Sigmoid colon (tissue), 7 donors: Measurements from ENCODE around the gene RRP36. TPM values are rescaled to one million over a fixed set of nuclear protein-coding genes. Genes with fewer than 3 reads are reported as not detected.
"Not testable (repeated sequence)": the region's sequence is repeated elsewhere in the genome, so short reads cannot be mapped to it uniquely, and the experiment has no call there.

ENCODE experiments used
- DNase-seq: peaks from one replicate; pipeline ENCODE4 v3.0.0-alpha.2; 2019
- H3K27ac ChIP-seq, 4 donors: fragments of 200-600 bp; sonication (generic); one replicate each; pipeline ENCODE4 v1.5.1; 2016 to 2019; ENCODE audit warnings: mild to moderate bottlenecking in 1 of 4
- H3K27me3 ChIP-seq, 3 donors: fragments of 200-600 bp; sonication (generic); one replicate each; pipeline ENCODE4 v1.5.1; 2019; ENCODE audit warnings: mild to moderate bottlenecking in 1 of 3
- H3K36me3 ChIP-seq, 4 donors: fragments of 200-600 bp; sonication (generic); one replicate each; pipeline ENCODE4 v1.5.1; 2016 to 2019
- H3K4me1 ChIP-seq, 4 donors: fragments of 200-600 bp; sonication (generic); one replicate each; pipeline ENCODE4 v1.5.1; 2017 to 2019
- H3K4me3 ChIP-seq, 4 donors: fragments of 200-600 bp; sonication (generic); one replicate each; pipeline ENCODE4 v1.5.1; 2017 to 2019; ENCODE audit warnings: mild to moderate bottlenecking in 2 of 4, moderate library complexity in 1 of 4
- H3K9me3 ChIP-seq, 4 donors: fragments of 200-600 bp in 3 of 4; sonication (generic) in 3 of 4; one replicate each; pipeline versions ENCODE4 v1.5.1 to v1.6.1; 2013 to 2019
- EP300 ChIP-seq, 4 donors: sonication (generic); formaldehyde crosslinking; IDR thresholded peaks; one replicate each; pipeline ENCODE4 v1.6.1; 2017; ENCODE audit warnings: antibody characterized with exemption in 4 of 4
- POLR2A ChIP-seq, 2 donors: fragments of 450-650 bp; IDR thresholded peaks; one replicate each; pipeline ENCODE4 v1.6.1; 2016; ENCODE audit warnings: antibody characterized with exemption in 2 of 2, mild to moderate bottlenecking in 2 of 2, moderate library complexity in 2 of 2
- POLR2AphosphoS5 ChIP-seq, 4 donors: sonication (generic); formaldehyde crosslinking; IDR thresholded peaks; one replicate each; pipeline ENCODE4 v1.6.1; 2017; ENCODE audit warnings: antibody characterized with exemption in 4 of 4
- WGBS, 2 donors: extraction: QIAGEN DNeasy Blood & Tissue Kit; methylation state at CpG; one replicate each; pipeline ENCODE4 v1.1.7; 2013; 5-methylcytosine and 5-hydroxymethylcytosine counted together
- intact Hi-C: fragments of 100-400 bp; cut with DNase I; formaldehyde crosslinking; loops from one replicate; pipeline ENCODE4 v1.15.1; 2023
- polyA plus RNA-seq, 3 donors: library from polyadenylated mRNA; stranded (reverse); fragments of 200-250 nt; gene quantifications; one replicate each; pipeline ENCODE4 v1.2.3, GENCODE V29; 2013
- total RNA-seq, 4 donors: library from RNA; depleted of rRNA; stranded (reverse); fragments of >200 nt; gene quantifications; one replicate each; pipeline ENCODE4 v1.1.0, GENCODE V29; 2016
- TF ChIP-seq, protein P1 (sequence below), 4 experiments: fragments of 450-650 bp in 3 of 4; fragments of 200-600 bp in 1 of 4; IDR thresholded peaks; one replicate each; pipeline ENCODE4 v1.5.1; 2016 to 2019; ENCODE audit warnings: antibody characterized with exemption in 4 of 4, mild to moderate bottlenecking in 3 of 4, moderate library complexity in 2 of 4
- donor health status: healthy with polysubstance abuse.
- donor health status: Bipolar disorder and iron deficiency.
- donor health status: healthy.

Gene RRP36
- total and polyA plus RNA-seq, 7 donors = 24.6 to 50.8 (median 42.7) TPM

DNA sequence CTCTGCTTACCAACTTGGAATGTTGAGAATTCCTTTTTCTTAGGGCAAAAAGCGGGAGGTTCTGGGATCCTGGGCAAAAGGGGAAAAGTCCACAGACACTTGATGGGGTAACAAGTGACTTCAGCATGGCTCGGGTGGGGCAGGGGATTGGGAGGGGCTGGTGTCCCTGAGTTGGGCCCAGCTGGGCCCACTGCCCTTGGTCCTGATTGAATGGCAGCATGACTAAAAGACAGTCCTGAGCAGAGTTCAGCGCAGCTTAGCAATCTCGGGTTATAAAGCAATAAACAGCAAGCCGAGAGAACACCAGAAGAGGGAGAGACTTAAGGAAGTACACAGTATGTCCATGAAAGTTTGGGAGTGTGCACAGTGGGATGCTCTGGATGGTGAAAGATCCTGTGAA is 31.5 kb upstream of the RRP36 start:
- Histone ChIP-seq H3K4me1 (peaks cover 0 to 39% (median 34%) of the 10 kb centered on the region in 4 donors), H3K9me3 (no peaks in the 10 kb centered on the region), H3K27me3 (no peaks in the 10 kb centered on the region), H3K4me3 (no peak overlapping the region), H3K27ac (no peak overlapping the region), H3K36me3 (peaks cover 0 to 44% (median 4%) of the 10 kb centered on the region in 4 donors)
- intact Hi-C loops = no loop called here
- WGBS, 2 donors = 28 to 68% methylated on average over 5 of the region's 5 CpGs
- DNase-seq = no peak
- TF ChIP-seq EP300 (IDR thresholded peaks at IDR 0.05) (no peak), POLR2A (IDR thresholded peaks at IDR 0.05) (no peak), POLR2AphosphoS5 (IDR thresholded peaks at IDR 0.05) (no peak)
- TF ChIP-seq, protein P1, sequence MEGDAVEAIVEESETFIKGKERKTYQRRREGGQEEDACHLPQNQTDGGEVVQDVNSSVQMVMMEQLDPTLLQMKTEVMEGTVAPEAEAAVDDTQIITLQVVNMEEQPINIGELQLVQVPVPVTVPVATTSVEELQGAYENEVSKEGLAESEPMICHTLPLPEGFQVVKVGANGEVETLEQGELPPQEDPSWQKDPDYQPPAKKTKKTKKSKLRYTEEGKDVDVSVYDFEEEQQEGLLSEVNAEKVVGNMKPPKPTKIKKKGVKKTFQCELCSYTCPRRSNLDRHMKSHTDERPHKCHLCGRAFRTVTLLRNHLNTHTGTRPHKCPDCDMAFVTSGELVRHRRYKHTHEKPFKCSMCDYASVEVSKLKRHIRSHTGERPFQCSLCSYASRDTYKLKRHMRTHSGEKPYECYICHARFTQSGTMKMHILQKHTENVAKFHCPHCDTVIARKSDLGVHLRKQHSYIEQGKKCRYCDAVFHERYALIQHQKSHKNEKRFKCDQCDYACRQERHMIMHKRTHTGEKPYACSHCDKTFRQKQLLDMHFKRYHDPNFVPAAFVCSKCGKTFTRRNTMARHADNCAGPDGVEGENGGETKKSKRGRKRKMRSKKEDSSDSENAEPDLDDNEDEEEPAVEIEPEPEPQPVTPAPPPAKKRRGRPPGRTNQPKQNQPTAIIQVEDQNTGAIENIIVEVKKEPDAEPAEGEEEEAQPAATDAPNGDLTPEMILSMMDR (IDR thresholded peaks at IDR 0.05) = no peak

DNA sequence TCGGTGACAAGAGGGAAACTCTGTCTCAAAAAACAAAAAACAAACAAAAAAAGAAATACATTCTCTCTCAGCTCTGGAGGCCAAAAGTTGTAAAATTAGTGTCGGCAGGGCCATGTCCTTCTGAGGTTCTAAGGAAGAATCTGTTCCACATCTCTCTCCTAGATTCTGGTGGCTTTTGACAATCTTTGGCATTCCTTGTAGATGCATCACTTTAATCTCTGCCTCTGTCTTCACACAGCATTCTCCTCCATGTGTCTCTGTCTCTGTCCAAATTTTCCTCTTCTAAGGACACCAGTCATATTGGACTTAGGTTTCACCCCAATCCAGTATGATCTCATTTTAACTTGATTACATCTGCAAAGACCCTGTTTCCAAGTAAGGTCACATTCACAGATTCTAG is 28.0 kb upstream of the RRP36 start:
- Histone ChIP-seq H3K4me1 (peaks cover 0 to 5% (median 2%) of the 10 kb centered on the region in 4 donors), H3K36me3 (peaks cover 0 to 44% (median 4%) of the 10 kb centered on the region in 4 donors), H3K27ac (no peak overlapping the region), H3K9me3 (no peaks in the 10 kb centered on the region), H3K27me3 (no peaks in the 10 kb centered on the region), H3K4me3 (no peak overlapping the region)
- intact Hi-C loops = no loop called here
- DNase-seq = no peak
- TF ChIP-seq POLR2AphosphoS5 (IDR thresholded peaks at IDR 0.05) (no peak), POLR2A (IDR thresholded peaks at IDR 0.05) (no peak), EP300 (IDR thresholded peaks at IDR 0.05) (no peak)
- TF ChIP-seq, protein P1 (IDR thresholded peaks at IDR 0.05) = no peak
- WGBS, 2 donors = 86 to 91% methylated on average over 2 of the region's 2 CpGs

DNA sequence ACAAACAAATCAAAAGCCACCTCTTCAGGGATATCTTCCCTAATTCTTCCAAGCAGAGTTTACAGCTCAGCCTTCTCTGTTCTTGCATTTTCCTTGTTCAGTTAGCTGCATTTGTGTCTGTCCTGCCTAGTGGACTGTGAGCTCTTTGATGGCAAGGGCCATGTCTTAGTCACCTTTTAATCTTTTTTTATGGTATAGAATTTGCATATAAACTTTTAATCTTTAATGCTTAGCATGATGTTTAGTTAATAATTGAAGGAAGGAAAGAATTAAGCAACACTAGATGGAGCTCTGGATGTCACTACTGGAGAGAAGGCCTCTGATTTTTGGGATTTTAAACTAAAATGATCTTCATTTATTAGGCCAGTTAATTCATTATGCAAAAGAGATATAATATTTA is 24.9 kb upstream of the RRP36 start:
- no peak for DNase-seq
- Histone ChIP-seq H3K36me3 (peaks cover 0 to 16% (median 0%) of the 10 kb centered on the region in 4 donors), H3K9me3 (no peaks in the 10 kb centered on the region), H3K27ac (no peak overlapping the region), H3K4me3 (no peak overlapping the region), H3K4me1 (no peaks in the 10 kb centered on the region), H3K27me3 (no peaks in the 10 kb centered on the region)
- no peak for TF ChIP-seq POLR2A (IDR thresholded peaks at IDR 0.05)
- TF ChIP-seq, protein P1 (IDR thresholded peaks at IDR 0.05) = no peak
- no peak for TF ChIP-seq POLR2AphosphoS5 (IDR thresholded peaks at IDR 0.05)
- TF ChIP-seq EP300 (IDR thresholded peaks at IDR 0.05) = no peak
- intact Hi-C loops = no loop called here

DNA sequence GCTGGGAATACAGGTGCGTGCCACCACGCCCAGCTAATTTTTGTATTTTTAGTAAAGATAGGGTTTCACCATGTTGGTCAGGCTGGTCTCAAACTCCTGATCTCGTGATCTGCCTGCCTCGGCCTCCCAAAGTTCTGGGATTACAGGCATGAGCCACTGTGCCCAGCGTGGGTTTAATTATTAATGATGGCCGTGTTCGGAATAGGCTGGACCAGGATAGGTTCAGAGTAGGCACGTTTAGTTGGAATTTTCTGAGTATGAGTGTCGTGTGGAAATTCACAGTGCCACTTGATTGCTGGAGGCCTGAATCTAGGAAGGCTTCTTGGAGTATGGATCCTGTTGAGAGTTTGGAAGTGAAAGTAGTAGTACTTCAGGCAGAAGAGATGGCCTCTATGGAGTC is 23.2 kb upstream of the RRP36 start:
- intact Hi-C loops, H3K27ac ChIP-seq, H3K9me3 ChIP-seq, H3K27me3 ChIP-seq, DNase-seq, H3K4me1 ChIP-seq, H3K4me3 ChIP-seq: not testable (repeated sequence)
- 94 to 96% methylated on average over 9 of the region's 9 CpGs for WGBS, 2 donors
- H3K36me3 ChIP-seq = peaks cover 0 to 16% (median 0%) of the 10 kb centered on the region in 4 donors

DNA sequence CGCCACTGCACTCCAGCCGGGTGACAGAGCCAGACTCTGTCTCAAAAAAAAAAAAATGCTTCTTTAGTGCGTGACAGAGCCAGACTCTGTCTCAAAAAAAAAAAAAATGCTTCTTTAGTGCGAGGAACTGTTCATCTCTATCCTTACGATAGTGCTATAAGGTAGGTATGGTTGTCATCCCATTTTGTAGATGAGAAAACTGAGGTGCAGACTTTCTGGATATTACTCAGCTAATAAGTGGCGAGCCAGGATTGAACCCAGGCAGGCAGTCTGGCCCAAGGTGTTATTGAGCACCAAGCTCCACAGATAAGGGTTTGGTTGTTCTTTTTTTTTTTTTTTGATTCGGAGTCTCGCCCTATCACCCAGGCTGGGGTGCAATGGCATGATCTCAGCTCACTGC is 19.6 kb upstream of the RRP36 start:
- 96 to 97% methylated on average over 8 of the region's 8 CpGs for WGBS, 2 donors
- no peak for DNase-seq
- H3K9me3 ChIP-seq = no peaks in the 10 kb centered on the region
- peaks cover under 1 to 24% (median 5%) of the 10 kb centered on the region in 4 donors for H3K36me3 ChIP-seq
- no peaks in the 10 kb centered on the region for H3K4me1 ChIP-seq
- TF ChIP-seq, protein P1 (IDR thresholded peaks at IDR 0.05) = no peak
- no peak for TF ChIP-seq POLR2A (IDR thresholded peaks at IDR 0.05)
- no peak for TF ChIP-seq EP300 (IDR thresholded peaks at IDR 0.05)
- no peak for TF ChIP-seq POLR2AphosphoS5 (IDR thresholded peaks at IDR 0.05)
- intact Hi-C loops = no loop called here
- H3K4me3 ChIP-seq = no peak overlapping the region
- no peak overlapping the region for H3K27ac ChIP-seq
- H3K27me3 ChIP-seq = no peaks in the 10 kb centered on the region
